Pulmonary artery endothelial cell (primary cell): ENCODE data around the gene SLC9A3. TPM values are rescaled to one million over a fixed set of nuclear protein-coding genes. Genes with fewer than 3 reads are reported as not detected.

Source experiments
- DNase-seq: peaks from one replicate; pipeline ENCODE4 v3.0.0-alpha.2; 2011; ENCODE audit warnings: low read depth, low spot score
- total RNA-seq: library from RNA; depleted of rRNA; stranded (reverse); fragments of >200 nt; gene quantifications from 2 replicates; pipeline ENCODE4 v1.2.3, GENCODE V29; 2014

SLC9A3 gene
- total RNA-seq, 1 donor from 2014 or later, result 0.92 TPM

DNA sequence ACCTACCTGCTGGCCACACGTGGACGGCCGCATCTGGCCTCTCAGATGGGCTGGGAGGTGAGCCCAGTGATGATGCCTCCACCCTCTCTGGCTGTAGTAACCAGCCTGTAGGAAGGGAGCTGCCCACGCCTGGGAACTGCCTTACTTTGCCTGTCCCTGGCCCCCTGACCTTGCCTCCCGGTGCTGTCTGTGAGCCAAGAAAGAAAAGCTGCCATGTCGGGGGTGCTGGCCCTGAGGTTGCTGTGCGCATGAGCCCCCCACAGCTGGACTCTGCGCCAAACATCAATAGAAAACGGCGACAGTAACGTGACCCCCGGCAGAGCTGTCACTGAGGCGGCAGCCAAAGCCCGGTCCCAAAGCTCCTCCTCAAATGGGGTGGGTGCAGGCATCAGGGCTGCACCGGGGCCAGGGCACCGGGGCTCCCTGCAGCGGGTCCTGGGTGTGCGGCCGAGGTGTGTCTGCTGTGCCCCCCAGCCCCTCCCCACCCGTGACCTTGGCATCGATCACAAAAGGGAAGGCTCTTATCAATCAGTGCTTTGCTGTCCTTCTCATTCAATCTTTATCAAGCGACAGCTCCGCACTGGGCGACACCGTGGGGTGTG, 15.3 kb upstream of the SLC9A3 start:
- no peak for DNase-seq

- no peak for DNase-seq
Observed at GRCh38 chr5:538801-539468, 14.7 kb upstream of the SLC9A3 start.

DNA sequence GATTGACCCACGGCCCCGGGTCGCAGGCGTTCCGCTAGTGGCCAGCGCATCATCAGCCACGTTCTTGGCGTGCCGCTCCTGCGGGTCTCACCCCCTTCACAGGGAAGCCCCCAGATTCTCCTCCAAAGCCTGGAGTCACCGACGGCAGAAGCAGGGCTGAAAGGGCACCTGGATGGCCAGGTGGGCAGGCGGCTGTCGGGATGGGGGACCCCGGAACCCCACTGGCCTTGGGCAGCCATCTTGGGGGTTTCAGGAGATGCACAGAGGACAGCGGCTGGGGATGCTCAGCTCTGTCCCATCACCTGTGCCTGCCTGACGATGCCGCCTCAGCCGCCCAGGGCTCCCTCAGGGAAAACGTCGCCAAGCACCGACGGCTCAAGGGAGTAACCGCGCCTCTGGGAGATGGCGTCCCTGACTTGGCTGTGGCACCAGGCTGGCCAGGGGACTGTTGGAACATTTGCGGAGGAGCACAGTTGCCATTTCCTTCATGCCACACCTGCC, 14.1 kb upstream of the SLC9A3 start:
- DNase-seq, result no peak

- no peak for DNase-seq
Observed at GRCh38 chr5:537621-538071, 13.4 kb upstream of the SLC9A3 start.

- no peak for DNase-seq
Observed at GRCh38 chr5:537098-537497, 12.8 kb upstream of the SLC9A3 start.

DNA sequence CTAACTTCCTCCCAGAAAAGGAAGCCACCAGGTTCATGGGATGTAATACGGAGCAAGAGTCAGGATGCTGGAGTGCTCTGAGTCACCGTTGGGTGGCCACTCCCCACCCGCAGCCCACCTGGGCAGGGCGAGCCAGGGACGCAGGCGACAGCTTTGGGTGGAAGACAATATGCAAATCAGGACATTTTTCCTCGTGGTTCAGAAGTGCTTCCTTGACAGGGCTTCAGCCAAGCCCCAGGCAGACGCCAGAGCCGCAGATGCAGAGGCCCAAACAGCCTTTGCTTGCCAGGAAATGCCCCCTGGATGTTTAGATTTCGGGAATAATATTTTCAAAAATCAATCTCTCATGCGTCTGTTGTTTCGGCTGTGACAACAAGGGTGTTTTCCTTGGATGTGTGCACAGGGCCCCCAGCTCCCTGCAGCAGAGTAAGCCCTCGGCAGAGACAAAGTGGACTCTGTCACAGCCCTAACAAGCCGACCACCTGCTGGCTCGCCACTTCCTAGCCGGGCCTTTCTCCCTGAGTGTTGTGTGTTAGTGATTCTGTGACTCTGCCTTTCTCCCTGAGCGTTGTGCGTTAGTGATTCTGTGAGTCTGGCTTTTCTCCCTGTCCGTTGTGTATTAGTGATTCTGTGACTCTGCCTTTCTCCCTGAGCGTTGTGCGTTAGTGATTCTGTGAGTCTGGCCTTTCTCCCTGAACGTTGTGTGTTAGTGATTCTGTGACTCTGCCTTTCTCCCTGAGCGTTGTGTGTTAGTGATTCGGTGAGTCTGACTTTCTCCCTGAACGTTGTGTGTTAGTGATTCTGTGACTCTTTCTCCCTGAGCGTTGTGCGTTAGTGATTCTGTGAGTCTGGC, 11.8 kb upstream of the SLC9A3 start:
- DNase-seq, result no peak

- DNase-seq, result no peak
Observed at GRCh38 chr5:534743-535671, 10.8 kb upstream of the SLC9A3 start.

- DNase-seq, result no peak
Observed at GRCh38 chr5:533955-534742, 9.9 kb upstream of the SLC9A3 start.

- no peak for DNase-seq
Observed at GRCh38 chr5:533243-533954, 9.2 kb upstream of the SLC9A3 start.

DNA sequence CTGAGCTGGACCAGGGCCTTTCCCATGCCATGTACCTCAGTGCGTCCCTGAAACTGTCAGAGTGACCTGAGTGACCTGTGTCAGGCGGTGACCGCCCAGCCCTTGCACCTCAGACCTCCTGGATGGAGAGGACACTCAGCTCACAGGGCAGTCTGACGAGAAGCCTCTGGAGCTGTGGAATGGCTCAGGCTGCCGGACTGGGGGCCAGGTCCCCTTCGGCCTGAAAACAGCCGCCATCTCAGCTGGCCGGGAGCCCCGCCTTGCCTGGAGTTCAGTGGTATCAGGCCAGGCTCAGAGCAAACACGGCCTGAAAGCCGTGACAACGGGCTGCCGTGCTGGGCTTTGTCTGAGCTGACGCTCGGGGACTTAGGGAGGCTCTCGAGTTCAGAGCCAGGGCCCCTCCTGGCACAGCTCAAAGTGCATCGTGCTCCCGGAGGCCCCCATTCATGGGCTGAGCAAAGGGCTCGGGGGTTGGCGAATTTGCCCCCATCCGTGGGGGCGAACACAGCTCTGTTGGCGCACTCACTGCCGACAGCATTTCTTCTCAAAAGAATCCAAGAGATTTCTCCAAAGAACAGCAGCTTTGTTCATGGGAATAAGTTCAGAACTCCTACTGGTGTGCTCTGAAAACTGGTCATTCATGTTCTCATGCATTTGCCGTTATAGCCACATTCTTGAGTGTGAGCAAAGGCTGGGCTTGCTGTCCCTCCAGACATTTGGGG, 8.4 kb upstream of the SLC9A3 start:
- DNase-seq, result no peak

DNA sequence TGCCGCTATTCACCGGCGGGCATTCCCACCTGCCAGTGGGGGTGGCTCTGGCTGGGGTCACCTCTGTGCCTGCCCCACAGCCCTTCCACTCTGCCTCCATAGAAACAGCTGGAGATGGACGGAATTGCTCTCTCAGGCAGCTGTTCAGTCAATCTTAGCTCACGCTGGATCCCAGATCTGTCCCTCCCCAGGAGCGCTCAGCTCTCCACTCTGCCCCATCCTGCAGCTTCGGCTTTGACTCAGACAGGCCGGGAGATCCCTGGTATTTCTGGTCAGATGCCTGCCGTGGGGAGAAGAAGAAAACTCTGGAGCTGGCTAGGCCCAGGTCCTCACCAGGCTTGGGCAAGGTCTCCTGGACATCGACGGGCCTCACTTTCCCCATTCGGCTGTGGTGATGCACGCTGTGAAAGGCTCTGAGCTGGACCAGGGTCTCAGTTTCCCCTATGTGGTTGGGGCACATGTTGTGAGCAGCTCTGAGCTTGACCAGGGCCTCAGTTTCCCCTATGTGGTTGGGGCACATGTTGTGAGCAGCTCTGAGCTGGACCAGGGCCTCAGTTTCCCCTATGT, 7.6 kb upstream of the SLC9A3 start:
- no peak for DNase-seq

DNA sequence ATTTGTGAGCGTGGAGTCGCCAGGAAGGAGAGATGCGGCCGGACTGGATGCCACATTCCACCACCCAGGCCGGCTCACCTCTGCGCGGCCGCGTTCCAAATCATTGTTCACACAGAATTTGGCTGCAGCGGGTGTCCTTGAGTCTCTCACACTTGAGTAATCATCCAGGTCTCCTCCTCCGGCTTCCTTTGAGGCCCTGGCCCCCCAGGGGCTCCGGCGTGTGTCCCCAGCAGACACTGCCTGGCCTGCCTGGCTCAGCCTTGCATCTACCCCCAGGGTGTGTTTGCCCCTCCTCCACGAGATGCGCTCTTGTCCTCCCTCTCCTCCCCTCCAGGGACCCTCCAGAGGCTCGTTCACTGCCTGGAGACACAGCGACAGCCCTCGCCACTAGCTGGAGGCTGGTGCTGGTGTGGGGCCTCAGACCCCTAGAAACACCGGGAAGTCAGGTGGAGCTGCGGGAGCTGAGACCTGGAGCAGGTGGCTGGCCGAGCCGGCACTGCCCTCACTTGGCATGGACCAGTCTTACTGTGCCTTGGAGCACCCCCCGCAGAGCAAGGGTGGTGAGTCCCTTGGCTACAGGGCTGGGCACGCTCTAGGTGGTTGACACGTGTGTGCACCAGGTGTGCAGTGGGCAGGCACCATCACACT, 7.0 kb upstream of the SLC9A3 start:
- DNase-seq, result no peak

DNA sequence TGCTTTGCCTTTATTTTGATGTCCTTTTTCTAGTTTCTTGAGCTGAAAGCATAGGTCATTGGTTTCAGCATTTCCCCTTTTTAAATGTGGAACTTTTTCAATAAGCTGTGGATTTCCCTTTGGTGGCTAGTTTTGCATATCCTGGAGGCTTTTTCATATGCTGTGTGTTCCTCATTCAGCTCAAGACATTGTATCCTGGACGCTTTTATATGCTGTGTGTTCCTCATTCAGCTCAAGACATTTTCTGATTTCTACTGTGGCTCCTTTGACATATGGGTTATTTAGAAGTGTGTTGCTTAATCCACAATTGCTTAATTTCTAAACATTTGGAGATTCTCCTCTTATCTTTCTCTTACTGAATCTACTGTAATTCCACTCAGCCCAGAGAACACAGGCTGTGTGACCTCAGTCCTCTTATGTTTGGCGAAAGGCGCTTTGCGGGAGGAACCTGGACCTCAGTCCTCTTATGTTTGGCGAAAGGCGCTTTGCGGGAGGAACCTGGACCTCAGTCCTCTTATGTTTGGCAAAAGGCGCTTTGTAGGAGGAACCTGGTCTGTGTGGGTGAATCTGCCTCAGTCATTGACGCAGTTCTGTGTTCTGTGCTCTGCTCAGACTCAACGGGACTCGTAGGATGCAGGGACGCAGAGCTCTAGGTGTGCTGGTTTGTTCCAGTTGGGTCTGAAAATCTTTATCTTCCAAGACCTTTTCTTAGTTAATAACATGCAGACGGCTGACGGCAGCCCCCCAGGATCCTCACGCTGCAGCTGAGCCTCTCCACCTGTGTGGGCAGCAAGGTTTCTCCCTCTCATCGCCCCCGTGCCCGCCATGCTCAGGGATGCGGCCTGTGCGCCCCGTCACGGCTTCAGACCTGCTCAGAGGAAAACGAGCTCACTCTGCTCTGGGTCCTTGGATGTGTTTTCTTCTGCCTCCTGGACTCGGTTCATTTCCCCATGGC, 6.0 kb upstream of the SLC9A3 start:
- DNase-seq, result no peak

- no peak for DNase-seq
Observed at GRCh38 chr5:528629-529511, 4.6 kb upstream of the SLC9A3 start.

- DNase-seq, result no peak
Observed at GRCh38 chr5:527646-528628, 3.7 kb upstream of the SLC9A3 start.
